GM21360 (cell line): ENCODE results near the gene FETUB.
"Not testable (repeated sequence)": the region's sequence is repeated elsewhere in the genome, so short reads cannot be mapped to it uniquely, and the experiment has no call there.

ENCODE experiments used
- ATAC-seq: cut with Tn5 transposase; IDR thresholded peaks from one replicate; pipeline ENCODE4 v1.9.1; 2021; ENCODE audit warnings: mild to moderate bottlenecking, moderate library complexity; ENCODE audit not compliant: unreplicated experiment

Gene FETUB

GRCh38 chr3:186668426-186668825, 28.2 kb downstream of the FETUB start:
- no peak for ATAC-seq

GRCh38 chr3:186669378-186670084, 29.3 kb downstream of the FETUB start:
- ATAC-seq, result no peak

- no peak for ATAC-seq
These were observed 30.0 kb downstream of the FETUB start for GRCh38 chr3:186670155-186670554.

DNA sequence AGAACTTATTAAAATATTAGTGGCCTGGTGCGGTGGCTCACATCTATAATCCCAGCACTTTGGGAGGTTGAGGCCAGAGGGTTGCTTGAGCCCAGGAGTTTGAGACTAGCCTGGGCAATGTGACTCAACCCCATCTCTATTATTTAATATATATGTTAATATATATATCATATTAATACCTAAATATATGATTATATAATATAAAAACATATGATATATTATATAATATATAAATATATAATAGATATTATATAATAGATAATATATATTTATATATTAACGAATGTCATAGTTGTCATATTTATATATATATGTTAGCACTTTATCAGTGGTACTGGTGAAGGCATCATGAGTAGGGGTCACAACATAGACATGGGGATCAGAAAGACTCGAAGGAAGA, 30.9 kb downstream of the FETUB start:
- no peak for ATAC-seq

GRCh38 chr3:186678604-186679003, 38.4 kb downstream of the FETUB start:
- ATAC-seq, result no peak

- ATAC-seq, result no peak
These were observed 39.0 kb downstream of the FETUB start for GRCh38 chr3:186679151-186679550.

GRCh38 chr3:186680869-186681268, 40.7 kb downstream of the FETUB start:
- no peak for ATAC-seq

- no peak for ATAC-seq
These were observed 42.6 kb downstream of the FETUB start for GRCh38 chr3:186682812-186683211.

GRCh38 chr3:186683979-186684378, 43.8 kb downstream of the FETUB start:
- no peak for ATAC-seq

DNA sequence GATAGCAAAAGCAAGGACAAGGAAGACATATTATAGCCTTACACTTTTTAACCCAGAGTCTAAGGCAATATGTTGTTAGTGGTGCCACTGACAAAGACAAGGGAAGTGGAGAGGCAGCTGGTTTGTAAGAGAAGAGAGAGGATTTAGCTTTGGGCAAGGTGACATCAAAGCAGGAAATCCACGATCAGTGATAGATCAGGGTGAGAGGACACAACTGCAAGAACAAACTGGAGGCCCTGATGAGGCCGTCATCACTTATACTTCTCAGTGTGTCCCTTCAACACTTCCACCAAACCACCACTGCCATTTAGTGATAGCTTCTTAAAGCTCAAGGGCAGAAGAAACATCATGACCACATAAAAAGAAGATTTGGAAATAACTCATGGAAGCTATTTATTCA, 46.3 kb downstream of the FETUB start:
- not testable (repeated sequence) for ATAC-seq

GRCh38 chr3:186687120-186687651, 47.0 kb downstream of the FETUB start:
- no peak for ATAC-seq

GRCh38 chr3:186690304-186690703, 50.1 kb downstream of the FETUB start:
- ATAC-seq, result not testable (repeated sequence)

DNA sequence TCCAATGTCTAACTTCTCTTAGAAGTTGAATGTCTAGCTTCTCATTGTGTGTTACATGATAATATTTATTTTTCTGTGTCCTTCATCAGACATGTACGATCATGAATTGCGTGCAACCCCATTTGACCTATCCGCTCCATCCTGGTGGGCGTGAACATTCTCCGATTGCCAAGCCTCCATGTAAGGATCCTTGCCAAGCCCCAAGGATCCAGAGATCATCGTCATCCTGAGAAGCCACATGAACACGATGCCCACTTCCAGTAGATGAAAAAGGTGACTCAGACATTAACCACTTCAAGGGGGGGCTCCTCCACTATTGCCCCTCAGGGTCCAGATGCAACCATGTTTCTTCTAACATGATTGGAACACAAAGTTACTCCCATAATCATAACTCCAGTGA, 51.5 kb downstream of the FETUB start:
- no peak for ATAC-seq

DNA sequence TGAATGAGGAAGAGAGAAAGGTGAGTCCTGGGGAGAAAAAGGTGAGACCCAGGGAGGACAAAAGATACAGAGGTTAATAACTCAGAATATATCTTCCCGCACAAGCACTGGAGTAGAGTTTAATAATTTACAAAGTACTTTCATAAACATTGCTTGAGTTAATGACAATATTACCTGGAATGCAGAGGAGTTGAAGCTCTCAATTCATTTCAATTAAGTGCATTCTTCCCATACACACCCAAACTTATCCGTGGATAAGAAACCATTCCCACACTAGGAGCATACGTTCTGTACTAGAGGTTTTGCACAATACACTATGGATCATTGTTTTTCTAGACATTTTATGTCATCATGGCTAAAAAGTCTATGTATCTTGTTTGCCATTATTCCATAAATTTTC, 53.6 kb downstream of the FETUB start:
- no peak for ATAC-seq

GRCh38 chr3:186694288-186695032, 54.3 kb downstream of the FETUB start:
- no peak for ATAC-seq

GRCh38 chr3:186696522-186696921, 56.3 kb downstream of the FETUB start:
- ATAC-seq, result no peak

GRCh38 chr3:186697510-186697909, 57.3 kb downstream of the FETUB start:
- ATAC-seq, result no peak

DNA sequence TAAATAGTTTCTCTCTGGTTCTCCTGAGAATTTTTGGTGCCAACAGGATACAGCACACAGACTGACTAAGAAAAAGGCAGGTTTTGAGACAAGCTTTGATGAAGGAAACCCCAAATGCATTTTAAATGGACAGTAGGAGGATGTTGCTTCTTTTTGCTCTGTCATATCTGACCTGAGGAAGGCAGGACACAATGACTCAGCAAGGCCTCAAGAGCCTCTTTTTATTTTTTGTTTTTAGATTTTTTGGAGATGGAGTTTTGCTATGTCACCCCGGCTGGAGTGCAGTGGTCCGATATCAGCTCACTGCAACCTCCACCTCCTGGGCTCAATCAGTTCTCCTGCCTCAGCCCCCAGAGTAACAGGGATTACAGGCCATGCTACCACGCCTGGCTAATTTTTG, 60.1 kb downstream of the FETUB start:
- no peak for ATAC-seq

- ATAC-seq, result not testable (repeated sequence)
These were observed 62.3 kb downstream of the FETUB start for GRCh38 chr3:186702451-186702850.
